Progenitor cell of endocrine pancreas (in vitro differentiated cells): ENCODE results near the gene PTPRM. TPM values are rescaled to one million over a fixed set of nuclear protein-coding genes. Genes with fewer than 3 reads are reported as not detected.

ENCODE experiments used
- DNase-seq: peaks from one replicate; pipeline ENCODE4 v3.0.0; 2021; ENCODE audit warnings: low spot score; ENCODE audit not compliant: unreplicated experiment
- H3K27ac Mint-ChIP-seq: 2 replicates; pipeline ENCODE4 v1.8.0; 2021; ENCODE audit warnings: mild to moderate bottlenecking, moderate library complexity, mixed read lengths
- H3K27me3 Mint-ChIP-seq: 2 replicates; pipeline ENCODE4 v1.8.0; 2021; ENCODE audit warnings: mixed read lengths
- H3K36me3 Mint-ChIP-seq: 2 replicates; pipeline ENCODE4 v1.8.0; 2022; ENCODE audit warnings: mixed read lengths; ENCODE audit not compliant: insufficient read depth
- H3K4me1 Mint-ChIP-seq: 2 replicates; pipeline ENCODE4 v1.8.0; 2021; ENCODE audit warnings: low read depth, mixed read lengths
- H3K4me3 Mint-ChIP-seq: 2 replicates; pipeline ENCODE4 v1.8.0; 2021; ENCODE audit warnings: low read depth, mild to moderate bottlenecking, moderate library complexity, mixed read lengths
- H3K9me3 Mint-ChIP-seq: 2 replicates; pipeline ENCODE4 v1.8.0; 2021; ENCODE audit warnings: low read depth, mixed read lengths
- total RNA-seq: library from RNA; stranded (reverse); gene quantifications from 2 replicates; pipeline ENCODE4 v1.2.1, GENCODE V29; 2021
- TF ChIP-seq, protein P1 (sequence below): fragments of 200-600 bp; sonication (generic); IDR thresholded peaks from one replicate; pipeline ENCODE4 v1.5.0; 2021; ENCODE audit warnings: antibody characterized with exemption, mild to moderate bottlenecking; ENCODE audit not compliant: unreplicated experiment

The PTPRM gene
- total RNA-seq, 1 donor from 2014 or later: 23.2 TPM

DNA sequence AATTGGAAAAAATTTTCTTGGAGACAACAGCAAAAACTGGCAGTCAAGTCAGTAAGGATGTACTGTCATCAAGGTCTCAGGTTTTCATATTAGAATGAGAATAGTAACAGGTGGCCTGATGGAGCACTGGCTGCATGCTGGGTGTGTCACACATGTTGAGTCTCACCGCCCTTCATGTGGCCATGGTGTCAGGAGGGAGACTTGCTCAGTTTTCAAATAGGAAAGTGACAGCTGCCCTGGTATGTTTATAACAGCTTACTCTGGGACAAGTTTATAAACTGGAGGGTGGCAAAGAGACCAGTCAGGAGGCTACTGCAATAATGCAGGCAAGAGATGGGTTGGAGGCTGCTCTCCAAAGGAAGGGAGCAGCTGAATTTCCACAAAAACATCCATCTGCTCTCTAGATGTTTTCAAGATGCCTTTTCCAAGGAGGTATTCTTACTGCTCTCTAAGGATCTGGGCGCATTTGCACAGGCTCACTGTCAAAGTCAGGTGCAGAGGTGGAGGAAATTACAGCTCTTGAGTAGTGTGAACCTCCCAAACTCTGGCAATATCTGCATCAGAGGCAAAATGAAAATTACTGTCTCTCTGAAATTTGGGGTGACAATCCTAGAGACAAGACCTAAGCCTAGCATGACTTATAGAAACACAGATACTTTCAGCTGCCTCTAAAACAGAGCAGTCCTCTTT is 720.2 kb downstream of the PTPRM start:
- no peaks in the 10 kb centered on the region for H3K27me3 Mint-ChIP-seq
- no peaks in the 10 kb centered on the region for H3K9me3 Mint-ChIP-seq
- TF ChIP-seq, protein P1, sequence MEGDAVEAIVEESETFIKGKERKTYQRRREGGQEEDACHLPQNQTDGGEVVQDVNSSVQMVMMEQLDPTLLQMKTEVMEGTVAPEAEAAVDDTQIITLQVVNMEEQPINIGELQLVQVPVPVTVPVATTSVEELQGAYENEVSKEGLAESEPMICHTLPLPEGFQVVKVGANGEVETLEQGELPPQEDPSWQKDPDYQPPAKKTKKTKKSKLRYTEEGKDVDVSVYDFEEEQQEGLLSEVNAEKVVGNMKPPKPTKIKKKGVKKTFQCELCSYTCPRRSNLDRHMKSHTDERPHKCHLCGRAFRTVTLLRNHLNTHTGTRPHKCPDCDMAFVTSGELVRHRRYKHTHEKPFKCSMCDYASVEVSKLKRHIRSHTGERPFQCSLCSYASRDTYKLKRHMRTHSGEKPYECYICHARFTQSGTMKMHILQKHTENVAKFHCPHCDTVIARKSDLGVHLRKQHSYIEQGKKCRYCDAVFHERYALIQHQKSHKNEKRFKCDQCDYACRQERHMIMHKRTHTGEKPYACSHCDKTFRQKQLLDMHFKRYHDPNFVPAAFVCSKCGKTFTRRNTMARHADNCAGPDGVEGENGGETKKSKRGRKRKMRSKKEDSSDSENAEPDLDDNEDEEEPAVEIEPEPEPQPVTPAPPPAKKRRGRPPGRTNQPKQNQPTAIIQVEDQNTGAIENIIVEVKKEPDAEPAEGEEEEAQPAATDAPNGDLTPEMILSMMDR: no peak
- no peak for DNase-seq
- H3K27ac Mint-ChIP-seq: no peak overlapping the region
- H3K4me3 Mint-ChIP-seq: no peak overlapping the region
- H3K36me3 Mint-ChIP-seq: no peaks in the 10 kb centered on the region
- no peaks in the 10 kb centered on the region for H3K4me1 Mint-ChIP-seq

DNA sequence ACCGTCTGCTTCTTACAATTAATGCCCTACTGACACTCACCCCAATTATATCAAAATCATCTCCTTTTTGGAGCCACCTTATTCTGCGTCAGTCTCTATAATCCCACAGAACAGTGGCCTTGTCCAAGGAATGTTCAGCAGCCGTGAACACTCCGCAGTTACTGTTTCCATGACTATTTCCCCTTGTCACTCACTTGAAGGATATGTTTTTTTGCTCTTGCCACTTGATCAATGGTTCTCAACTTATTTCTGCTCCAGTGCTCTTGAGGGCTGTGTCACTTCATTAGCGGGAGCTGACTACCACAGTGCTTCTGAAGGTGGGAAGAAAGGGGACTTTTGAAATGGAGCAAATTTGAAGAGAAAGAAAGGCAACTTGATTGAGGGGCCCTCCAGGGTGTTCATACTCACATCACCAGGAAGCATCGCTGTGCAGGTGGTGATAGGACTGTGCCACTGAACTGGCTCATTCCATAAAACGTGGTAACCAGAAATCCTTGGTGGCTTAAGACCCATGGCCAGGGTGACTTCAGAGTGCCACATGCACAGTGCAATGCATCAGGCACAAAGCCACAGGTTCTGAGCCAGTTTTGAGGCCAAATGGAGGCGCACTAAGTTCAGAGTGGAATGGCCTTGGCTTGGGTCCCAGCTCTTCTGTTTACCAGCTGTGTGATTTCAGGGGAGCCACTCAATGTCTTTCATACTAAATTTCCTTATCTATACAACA is 721.5 kb downstream of the PTPRM start:
- H3K36me3 Mint-ChIP-seq: no peaks in the 10 kb centered on the region
- TF ChIP-seq, protein P1: no peak
- DNase-seq: no peak
- no peak overlapping the region for H3K4me3 Mint-ChIP-seq
- no peaks in the 10 kb centered on the region for H3K27me3 Mint-ChIP-seq
- no peak overlapping the region for H3K27ac Mint-ChIP-seq
- no peaks in the 10 kb centered on the region for H3K9me3 Mint-ChIP-seq
- no peaks in the 10 kb centered on the region for H3K4me1 Mint-ChIP-seq

DNA sequence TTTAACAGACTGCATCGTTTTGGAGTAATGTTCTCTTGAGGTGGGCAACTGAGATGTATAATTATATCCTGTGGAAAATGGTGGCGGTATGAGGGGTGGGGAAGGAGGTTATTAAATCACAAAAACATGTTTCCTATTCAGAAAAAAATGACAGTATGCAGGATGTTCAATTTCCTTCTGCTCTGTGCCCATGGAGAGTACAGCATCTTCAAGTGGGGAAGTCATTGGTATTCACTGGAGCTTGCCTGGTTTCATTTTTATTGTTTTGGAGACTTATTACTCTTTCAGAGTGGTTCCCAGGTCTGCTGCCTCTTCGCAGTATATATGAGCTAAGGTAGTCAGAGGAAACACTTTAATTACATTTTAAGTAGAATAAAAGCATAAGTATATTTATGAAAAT is 723.3 kb downstream of the PTPRM start:
- TF ChIP-seq, protein P1: no peak
- DNase-seq: no peak
- Mint-ChIP-seq H3K4me1 (no peaks in the 10 kb centered on the region), H3K4me3 (no peak overlapping the region), H3K27ac (no peak overlapping the region), H3K9me3 (no peaks in the 10 kb centered on the region), H3K27me3 (no peaks in the 10 kb centered on the region), H3K36me3 (no peaks in the 10 kb centered on the region)

DNA sequence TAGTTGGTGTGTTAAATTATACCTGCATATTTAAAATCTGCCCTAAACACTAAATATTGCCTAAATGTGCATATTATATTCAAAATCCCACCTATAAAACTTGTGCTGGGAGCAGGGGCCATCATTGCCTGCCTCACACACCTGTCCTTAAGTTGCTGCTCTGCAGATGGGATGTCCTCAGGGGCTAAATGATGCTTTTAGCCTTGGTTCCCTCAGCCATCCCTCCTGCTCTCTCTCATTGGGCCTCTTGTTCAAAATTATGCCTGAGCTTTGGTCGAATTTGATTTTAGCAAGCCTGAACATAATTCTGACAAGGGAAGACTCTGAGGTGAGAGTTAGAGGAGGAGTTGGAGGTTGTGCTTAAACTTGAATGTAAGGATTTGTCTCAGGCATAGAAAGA is 723.8 kb downstream of the PTPRM start:
- TF ChIP-seq, protein P1: no peak
- H3K9me3 Mint-ChIP-seq: no peaks in the 10 kb centered on the region

DNA sequence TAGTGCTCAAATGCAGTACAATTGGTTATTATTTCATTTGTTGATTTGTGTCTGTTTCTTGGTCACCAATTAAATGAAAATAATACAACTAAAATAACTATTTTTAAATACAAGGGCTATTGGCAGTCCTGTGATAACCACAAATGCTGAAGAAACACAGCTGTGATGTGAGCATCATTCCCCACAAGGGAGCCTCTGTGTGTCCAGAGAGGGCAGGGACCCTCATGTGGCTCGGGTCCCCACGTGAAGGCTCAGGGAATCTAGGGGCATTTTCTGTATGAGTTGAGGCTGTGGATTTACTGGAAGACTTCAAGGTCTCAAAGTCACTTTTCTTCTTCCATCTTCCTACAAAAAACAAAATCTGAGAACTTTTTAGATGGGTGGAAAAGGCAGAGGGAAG is 726.1 kb downstream of the PTPRM start:
- no peaks in the 10 kb centered on the region for H3K4me1 Mint-ChIP-seq

More for the DNA sequence above, 723.8 kb downstream of the PTPRM start:
- H3K27ac Mint-ChIP-seq: no peak overlapping the region
- no peaks in the 10 kb centered on the region for H3K4me1 Mint-ChIP-seq
- H3K36me3 Mint-ChIP-seq: no peaks in the 10 kb centered on the region
- H3K27me3 Mint-ChIP-seq: no peaks in the 10 kb centered on the region
- no peak overlapping the region for H3K4me3 Mint-ChIP-seq
- no peak for DNase-seq

More for the DNA sequence above, 726.1 kb downstream of the PTPRM start:
- Mint-ChIP-seq H3K27ac (no peak overlapping the region), H3K27me3 (no peaks in the 10 kb centered on the region), H3K36me3 (no peaks in the 10 kb centered on the region), H3K9me3 (no peaks in the 10 kb centered on the region), H3K4me3 (no peak overlapping the region)
- no peak for DNase-seq
- TF ChIP-seq, protein P1: no peak
